Midbrain (tissue), 1 donor: ENCODE measurements around the gene GRAP.

Experiments used
- DNase-seq: peaks from one replicate; lab custom pipeline; 2025; lab: John Stamatoyannopoulos, UW

GRAP gene

GRCh38 chr17:18984273-18985114, 62.3 kb downstream of the GRAP start:
- no peak for DNase-seq

GRCh38 chr17:18981642-18982424, 64.9 kb downstream of the GRAP start:
- no peak for DNase-seq

DNA sequence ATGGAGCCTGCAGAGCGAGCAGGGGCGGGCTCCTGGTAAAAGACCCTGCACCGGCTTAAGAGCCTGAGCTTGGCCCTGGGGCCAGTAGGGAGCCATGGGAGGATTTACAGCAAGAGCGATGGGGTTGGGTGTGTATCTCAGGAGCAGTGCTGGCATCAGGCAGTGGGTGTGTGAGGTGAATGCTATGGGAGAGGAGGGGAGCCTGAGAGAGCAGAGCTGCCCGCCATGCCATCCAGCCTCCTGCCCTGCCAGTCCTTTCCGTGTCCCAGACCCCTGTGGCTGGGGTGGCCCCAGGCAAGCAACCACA, 65.5 kb downstream of the GRAP start:
- DNase-seq, result no peak

DNA sequence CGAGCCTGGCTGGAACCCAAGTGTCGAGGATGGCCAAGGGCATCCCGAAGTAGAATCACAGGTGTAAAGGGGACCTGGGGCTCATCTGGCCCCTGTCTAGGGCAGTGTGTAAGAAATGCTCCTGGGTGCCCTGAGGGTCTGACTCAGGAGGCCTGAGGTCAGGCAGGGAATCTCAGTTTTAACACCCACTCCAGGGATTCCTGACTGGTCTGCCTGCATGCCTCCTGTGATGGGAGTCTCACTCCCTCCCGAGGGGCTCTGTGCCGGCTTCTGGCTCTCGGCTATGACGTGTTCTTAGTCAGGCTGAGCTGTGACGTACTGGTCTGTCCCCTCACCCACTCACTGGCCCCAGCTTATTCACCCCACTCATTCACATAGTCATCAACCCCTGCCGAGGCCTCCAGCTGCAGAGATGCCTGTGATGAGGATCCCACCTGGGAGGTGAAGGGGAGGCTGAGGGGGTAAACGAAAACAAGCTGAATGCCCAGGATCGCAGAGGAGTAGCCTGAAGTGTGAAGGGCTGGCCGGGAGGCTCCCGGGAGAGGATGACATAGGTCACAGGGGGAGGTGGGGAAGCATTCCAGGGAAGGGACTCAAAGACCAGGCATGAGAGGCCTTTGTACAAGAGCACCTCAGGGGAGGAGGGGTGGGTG, 65.9 kb downstream of the GRAP start:
- no peak for DNase-seq

GRCh38 chr17:18978655-18979054, 68.1 kb downstream of the GRAP start:
- no peak for DNase-seq

DNA sequence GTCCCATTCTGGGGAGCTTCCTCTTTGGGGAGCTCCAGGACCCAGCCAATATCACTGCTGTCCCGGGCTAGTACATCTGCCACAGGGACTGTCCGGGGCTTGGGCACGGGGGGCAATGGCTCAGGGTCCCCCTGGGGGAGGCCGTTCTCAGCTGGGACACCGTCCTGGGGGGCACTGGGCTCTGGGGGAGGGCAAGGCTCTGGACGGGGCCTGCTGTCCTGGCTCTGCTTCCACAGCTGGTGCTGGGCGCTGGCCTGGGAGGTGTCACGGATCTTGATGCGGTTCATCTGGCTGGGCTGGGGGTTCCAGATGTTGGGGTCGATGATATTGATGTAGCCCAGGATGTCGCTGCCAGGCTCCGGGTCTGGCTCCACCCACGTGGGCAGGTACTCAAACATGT, 68.7 kb downstream of the GRAP start:
- DNase-seq, result no peak

DNA sequence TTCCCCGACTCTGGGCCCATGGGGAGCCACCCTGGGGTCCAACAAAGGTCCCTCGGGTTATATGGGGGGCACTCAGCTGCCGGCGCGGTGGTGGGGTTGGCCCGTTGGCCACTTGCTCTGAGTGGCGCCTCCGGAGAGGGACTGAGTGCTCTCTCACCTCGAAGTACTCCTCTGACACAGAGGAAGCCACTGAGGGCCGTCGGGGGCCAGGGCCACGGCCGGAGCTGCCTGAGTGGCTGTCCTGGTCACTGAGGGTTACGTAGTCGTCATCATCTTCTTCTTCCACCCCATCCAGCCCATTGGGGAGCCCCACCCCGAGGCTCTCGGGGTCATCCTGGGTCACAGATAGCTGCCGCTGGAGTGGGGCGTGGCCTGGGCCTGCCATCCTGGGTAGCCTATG, 69.1 kb downstream of the GRAP start:
- DNase-seq, result no peak

DNA sequence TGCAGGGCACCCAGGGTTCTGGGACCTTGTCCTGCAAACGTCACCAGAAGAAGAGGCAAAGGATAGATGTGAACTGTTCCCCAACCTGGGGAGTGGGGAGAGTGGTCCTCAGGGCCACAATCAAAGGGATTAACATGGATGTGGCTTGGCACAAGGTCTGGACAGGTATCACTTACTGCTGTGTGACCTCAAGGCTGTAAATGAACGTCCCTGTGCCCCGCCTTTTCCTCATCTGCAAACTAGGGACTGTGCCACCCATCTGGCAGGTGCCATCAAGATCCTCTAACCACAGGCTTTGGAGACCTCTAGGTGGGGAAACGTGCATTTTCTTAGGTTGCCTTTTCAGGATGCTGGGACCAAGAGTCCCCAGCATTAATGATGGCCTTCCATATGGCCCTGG, 69.7 kb downstream of the GRAP start:
- no peak for DNase-seq

DNA sequence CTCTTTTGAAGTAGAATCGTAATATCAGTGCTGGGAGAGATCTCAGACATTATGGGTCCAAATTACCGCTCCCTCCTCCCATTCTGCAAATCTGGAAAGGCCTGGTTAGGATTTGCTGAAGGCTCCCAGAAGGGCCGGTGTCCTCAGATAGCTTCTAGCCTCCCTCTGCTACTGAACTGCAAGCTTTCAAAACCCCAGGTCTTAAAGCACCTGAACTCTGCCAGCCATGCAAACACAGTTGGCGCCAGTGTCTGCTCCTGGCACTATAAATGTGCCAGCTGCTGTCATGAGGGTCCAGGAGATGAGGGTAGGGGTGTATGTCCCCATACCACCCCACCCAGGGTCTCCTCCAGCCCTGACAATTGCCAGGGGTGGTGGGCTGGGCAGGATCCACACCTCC, 70.6 kb downstream of the GRAP start:
- DNase-seq, result no peak

DNA sequence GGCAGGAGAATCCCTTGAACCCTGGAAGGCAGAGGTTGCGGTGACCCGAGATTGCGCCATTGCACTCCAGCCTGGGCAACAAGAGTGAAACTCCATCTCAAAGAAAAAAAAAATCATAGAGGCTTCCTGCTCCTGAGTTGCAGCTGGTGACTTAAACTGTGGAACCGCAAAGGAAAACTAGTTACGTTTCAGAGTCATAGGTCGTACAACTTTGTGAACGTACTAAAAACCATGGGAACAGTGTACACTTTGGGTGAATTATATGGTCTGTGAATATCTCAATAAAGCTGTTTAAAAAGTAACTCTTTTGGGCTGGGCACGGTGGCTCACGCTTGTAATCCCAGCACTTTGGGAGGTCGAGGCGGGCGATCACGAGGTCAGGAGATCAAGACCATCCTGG, 71.2 kb downstream of the GRAP start:
- no peak for DNase-seq

GRCh38 chr17:18974407-18975149, 72.2 kb downstream of the GRAP start:
- DNase-seq, result no peak

GRCh38 chr17:18971801-18972200, 75.0 kb downstream of the GRAP start:
- no peak for DNase-seq
